ENCODE results near the gene NAT14. TPM values are rescaled to one million over a fixed set of nuclear protein-coding genes. Genes with fewer than 3 reads are reported as not detected.

NAT14 gene
- total RNA-seq, 3 donors from 2014 or later = 1.9 to 11.3 (median 10.8) TPM

DNA sequence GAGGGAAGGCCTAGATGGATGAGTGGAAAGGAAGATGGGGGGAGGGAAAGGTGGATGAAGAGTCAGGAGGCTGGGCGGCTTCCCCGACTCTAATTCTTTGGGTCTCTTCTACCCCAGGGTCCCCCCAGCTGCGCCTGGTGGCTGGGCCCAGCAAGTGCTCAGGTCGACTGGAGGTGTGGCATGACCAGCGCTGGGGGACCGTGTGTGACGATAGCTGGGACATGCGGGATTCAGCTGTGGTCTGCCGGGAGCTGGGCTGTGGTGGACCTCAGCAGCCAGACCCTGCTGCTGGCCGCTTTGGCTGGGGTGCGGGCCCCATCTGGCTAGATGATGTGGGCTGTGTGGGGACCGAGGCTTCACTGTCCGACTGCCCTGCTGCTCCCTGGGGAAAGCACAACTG is 12.8 kb downstream of the NAT14 start:
- intact Hi-C loops (cut with DNase I; ENCODE audit: low total_unique reads) = no loop called here
- no peak for TF ChIP-seq POLR2AphosphoS5 (IDR thresholded peaks at IDR 0.05)
- TF ChIP-seq POLR2A (IDR thresholded peaks at IDR 0.05) = no peak
- TF ChIP-seq, protein P1, sequence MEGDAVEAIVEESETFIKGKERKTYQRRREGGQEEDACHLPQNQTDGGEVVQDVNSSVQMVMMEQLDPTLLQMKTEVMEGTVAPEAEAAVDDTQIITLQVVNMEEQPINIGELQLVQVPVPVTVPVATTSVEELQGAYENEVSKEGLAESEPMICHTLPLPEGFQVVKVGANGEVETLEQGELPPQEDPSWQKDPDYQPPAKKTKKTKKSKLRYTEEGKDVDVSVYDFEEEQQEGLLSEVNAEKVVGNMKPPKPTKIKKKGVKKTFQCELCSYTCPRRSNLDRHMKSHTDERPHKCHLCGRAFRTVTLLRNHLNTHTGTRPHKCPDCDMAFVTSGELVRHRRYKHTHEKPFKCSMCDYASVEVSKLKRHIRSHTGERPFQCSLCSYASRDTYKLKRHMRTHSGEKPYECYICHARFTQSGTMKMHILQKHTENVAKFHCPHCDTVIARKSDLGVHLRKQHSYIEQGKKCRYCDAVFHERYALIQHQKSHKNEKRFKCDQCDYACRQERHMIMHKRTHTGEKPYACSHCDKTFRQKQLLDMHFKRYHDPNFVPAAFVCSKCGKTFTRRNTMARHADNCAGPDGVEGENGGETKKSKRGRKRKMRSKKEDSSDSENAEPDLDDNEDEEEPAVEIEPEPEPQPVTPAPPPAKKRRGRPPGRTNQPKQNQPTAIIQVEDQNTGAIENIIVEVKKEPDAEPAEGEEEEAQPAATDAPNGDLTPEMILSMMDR (IDR thresholded peaks at IDR 0.05) = no peak

GRCh38 chr19:55498246-55498840 is 13.4 kb downstream of the NAT14 start:
- intact Hi-C loops (cut with DNase I; ENCODE audit: low total_unique reads) = no loop called here
- Histone ChIP-seq H3K27ac (no peak overlapping the region), H3K4me1 (peaks cover 0 to 6% of the 10 kb centered on the region in 2 donors), H3K27me3 (peaks cover 0 to 11% of the 10 kb centered on the region in 2 donors), H3K4me3 (no peak overlapping the region), H3K36me3 (no peaks in the 10 kb centered on the region), H3K9me3 (no peaks in the 10 kb centered on the region)
- TF ChIP-seq, protein P1 (IDR thresholded peaks at IDR 0.05) = no peak
- TF ChIP-seq POLR2AphosphoS5 (IDR thresholded peaks at IDR 0.05) (no peak), POLR2A (IDR thresholded peaks at IDR 0.05) (no peak)
- DNase-seq (ENCODE audit: low spot score in 2 of 2) = no peak

More for the DNA sequence above, 12.8 kb downstream of the NAT14 start:
- H3K9me3 ChIP-seq = no peaks in the 10 kb centered on the region
- no peak overlapping the region for H3K27ac ChIP-seq
- peaks cover 0 to 6% of the 10 kb centered on the region in 2 donors for H3K4me1 ChIP-seq
- H3K4me3 ChIP-seq = no peak overlapping the region
- DNase-seq (ENCODE audit: low spot score in 2 of 2) = no peak
- peaks cover 0 to 11% of the 10 kb centered on the region in 2 donors for H3K27me3 ChIP-seq
- H3K36me3 ChIP-seq = no peaks in the 10 kb centered on the region

DNA sequence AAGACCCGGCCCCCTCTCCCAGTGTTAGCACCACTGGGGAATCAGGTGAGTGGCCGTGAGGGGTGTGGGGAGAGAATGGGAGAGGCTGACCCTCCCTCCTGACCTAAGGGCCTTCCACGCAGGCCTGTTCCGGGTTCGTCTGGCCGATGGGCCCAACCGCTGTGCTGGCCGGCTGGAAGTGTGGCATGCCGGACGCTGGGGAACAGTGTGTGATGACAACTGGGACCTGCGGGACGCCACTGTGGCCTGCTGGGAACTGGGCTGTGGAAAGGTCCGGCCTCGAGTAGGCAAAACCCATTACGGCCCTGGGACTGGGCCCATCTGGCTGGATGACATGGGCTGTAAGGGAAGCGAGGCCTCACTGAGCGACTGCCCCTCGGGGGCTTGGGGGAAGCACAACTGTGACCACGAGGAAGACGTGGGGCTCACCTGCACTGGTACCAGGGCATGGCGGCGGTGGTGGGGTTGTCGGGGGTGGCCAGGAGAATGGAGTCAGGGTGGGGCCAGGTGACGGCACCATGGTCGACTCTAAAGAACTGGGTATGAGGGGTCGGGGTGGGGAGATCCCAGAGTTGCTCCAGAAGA is 15.5 kb downstream of the NAT14 start:
- intact Hi-C loops (cut with DNase I; ENCODE audit: low total_unique reads) = loop anchor here (5.0 kb wide), 1 partner anchor 83 kb away; no protein-coding TSS in a partner anchor
- Histone ChIP-seq H3K36me3 (no peaks in the 10 kb centered on the region), H3K4me3 (no peak overlapping the region), H3K27ac (no peak overlapping the region), H3K4me1 (peaks cover 0 to 3% of the 10 kb centered on the region in 2 donors), H3K27me3 (no peaks in the 10 kb centered on the region), H3K9me3 (no peaks in the 10 kb centered on the region)
- TF ChIP-seq, protein P1 (IDR thresholded peaks at IDR 0.05) = no peak
- TF ChIP-seq POLR2A (IDR thresholded peaks at IDR 0.05) = no peak
- no peak for TF ChIP-seq POLR2AphosphoS5 (IDR thresholded peaks at IDR 0.05)
- no peak for DNase-seq (ENCODE audit: low spot score in 2 of 2)

- no peaks in the 10 kb centered on the region for H3K9me3 ChIP-seq
- no peaks in the 10 kb centered on the region for H3K27me3 ChIP-seq
- peaks cover 0 to 3% of the 10 kb centered on the region in 2 donors for H3K4me1 ChIP-seq
- H3K4me3 ChIP-seq = no peak overlapping the region
- TF ChIP-seq, protein P1 (IDR thresholded peaks at IDR 0.05) = no peak
- TF ChIP-seq POLR2A (IDR thresholded peaks at IDR 0.05) = no peak
- TF ChIP-seq POLR2AphosphoS5 (IDR thresholded peaks at IDR 0.05) = no peak
- H3K36me3 ChIP-seq = no peaks in the 10 kb centered on the region
- no peak overlapping the region for H3K27ac ChIP-seq
- intact Hi-C loops (cut with DNase I; ENCODE audit: low total_unique reads) = loop anchor here (5.0 kb wide), 1 partner anchor 85 kb away; no protein-coding TSS in a partner anchor
- DNase-seq (ENCODE audit: low spot score in 2 of 2) = no peak
Measured at GRCh38 chr19:55502197-55502952, 17.4 kb downstream of the NAT14 start.

DNA sequence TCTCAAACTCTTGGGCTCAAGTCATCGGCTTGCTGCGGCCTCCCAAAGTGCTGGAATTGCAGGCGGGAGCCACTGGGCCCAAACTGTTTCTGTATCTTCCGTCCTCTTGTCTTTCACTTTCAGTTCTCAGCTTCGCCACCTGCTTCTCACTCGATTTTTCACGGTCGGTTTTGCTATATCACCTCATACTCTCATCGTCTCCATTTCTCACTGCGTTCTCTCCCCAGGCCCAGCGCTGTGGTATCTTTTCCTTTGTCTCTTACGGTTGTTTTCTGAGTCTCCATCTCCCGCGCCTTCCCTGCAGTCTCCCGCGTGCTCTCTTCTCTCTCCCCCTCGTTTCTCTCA is 18.1 kb downstream of the NAT14 start:
- peaks cover 0 to 3% of the 10 kb centered on the region in 2 donors for H3K4me1 ChIP-seq
- TF ChIP-seq POLR2A (IDR thresholded peaks at IDR 0.05) (no peak), POLR2AphosphoS5 (IDR thresholded peaks at IDR 0.05) (no peak)
- TF ChIP-seq, protein P1 (IDR thresholded peaks at IDR 0.05) = no peak
- H3K36me3 ChIP-seq = no peaks in the 10 kb centered on the region
- no peaks in the 10 kb centered on the region for H3K27me3 ChIP-seq
- no peaks in the 10 kb centered on the region for H3K9me3 ChIP-seq
- no peak overlapping the region for H3K4me3 ChIP-seq
- no peak for DNase-seq (ENCODE audit: low spot score in 2 of 2)
- no peak overlapping the region for H3K27ac ChIP-seq
- intact Hi-C loops (cut with DNase I; ENCODE audit: low total_unique reads) = loop anchor here (5.0 kb wide), 1 partner anchor 86 kb away; no protein-coding TSS in a partner anchor
